Activated CD4-positive, alpha-beta T cell treated with anti-CD3 and anti-CD28 coated beads, Interleukin-2, amount 10 ng/mL, durations not matched to agents 7 days and 5 days (primary cell): ENCODE results near the gene PLCB2. TPM values are rescaled to one million over a fixed set of nuclear protein-coding genes. Genes with fewer than 3 reads are reported as not detected.

Experiments
- CTCF ChIA-PET: fragments of 350-600 bp; sonication (Branson Sonifier 250); formaldehyde crosslinking; loops from one replicate; lab custom pipeline; 2021; ENCODE audit warnings: antibody characterized with exemption; lab: Charles Lee
- POLR2A ChIA-PET: fragments of 350-600 bp; sonication (Branson Sonifier 250); formaldehyde crosslinking; loops from one replicate; lab custom pipeline; 2021; ENCODE audit warnings: antibody characterized with exemption; lab: Charles Lee
- DNase-seq: peaks from one replicate; pipeline ENCODE4 v3.0.0-alpha.2; 2020
- H3K27ac Mint-ChIP-seq: one replicate; pipeline ENCODE4 v1.8.0; 2021; ENCODE audit warnings: mild to moderate bottlenecking, moderate library complexity, mixed read lengths
- H3K27me3 Mint-ChIP-seq: one replicate; pipeline ENCODE4 v1.8.0; 2021; ENCODE audit warnings: mixed read lengths
- H3K36me3 Mint-ChIP-seq: one replicate; pipeline ENCODE4 v1.8.0; 2021; ENCODE audit warnings: low read depth, mixed read lengths
- H3K4me1 Mint-ChIP-seq: one replicate; pipeline ENCODE4 v1.8.0; 2021; ENCODE audit warnings: mixed read lengths
- H3K4me3 Mint-ChIP-seq: one replicate; pipeline ENCODE4 v1.8.0; 2021; ENCODE audit warnings: mild to moderate bottlenecking, moderate library complexity, mixed read lengths
- H3K9me3 Mint-ChIP-seq: one replicate; pipeline ENCODE4 v1.8.0; 2021; ENCODE audit warnings: mixed read lengths
- total RNA-seq, 2 experiments: library from RNA; stranded (reverse); gene quantifications; one replicate each; pipeline ENCODE4 v1.2.3, GENCODE V29; 2021

Gene PLCB2
- total RNA-seq, 2 experiments from 2014 or later, result 195 to 196 TPM

DNA sequence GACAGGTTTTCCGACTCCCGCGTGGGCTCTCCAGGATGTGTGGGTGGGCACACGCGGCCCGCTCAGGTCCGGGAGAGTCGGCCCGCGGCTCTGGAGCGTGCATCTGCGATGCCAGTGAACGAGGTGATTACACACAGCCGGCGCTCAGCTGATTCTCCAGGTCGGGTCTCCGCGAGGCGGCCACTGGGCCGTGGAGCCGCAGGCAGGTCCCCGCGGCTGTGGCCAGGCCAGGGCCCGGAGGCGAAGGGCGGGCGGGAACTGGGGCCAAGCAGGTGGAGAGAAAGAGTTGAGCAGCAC, 55.6 kb downstream of the PLCB2 start:
- ChIA-PET CTCF (no interaction called here), POLR2A (no interaction called here)
- H3K4me1 Mint-ChIP-seq, result peaks cover 7% of the 10 kb centered on the region
- H3K27me3 Mint-ChIP-seq, result peaks cover 42% of the 10 kb centered on the region
- H3K9me3 Mint-ChIP-seq, result no peaks in the 10 kb centered on the region
- no peak overlapping the region for H3K4me3 Mint-ChIP-seq
- H3K36me3 Mint-ChIP-seq, result no peaks in the 10 kb centered on the region
- no peak overlapping the region for H3K27ac Mint-ChIP-seq
- no peak for DNase-seq

DNA sequence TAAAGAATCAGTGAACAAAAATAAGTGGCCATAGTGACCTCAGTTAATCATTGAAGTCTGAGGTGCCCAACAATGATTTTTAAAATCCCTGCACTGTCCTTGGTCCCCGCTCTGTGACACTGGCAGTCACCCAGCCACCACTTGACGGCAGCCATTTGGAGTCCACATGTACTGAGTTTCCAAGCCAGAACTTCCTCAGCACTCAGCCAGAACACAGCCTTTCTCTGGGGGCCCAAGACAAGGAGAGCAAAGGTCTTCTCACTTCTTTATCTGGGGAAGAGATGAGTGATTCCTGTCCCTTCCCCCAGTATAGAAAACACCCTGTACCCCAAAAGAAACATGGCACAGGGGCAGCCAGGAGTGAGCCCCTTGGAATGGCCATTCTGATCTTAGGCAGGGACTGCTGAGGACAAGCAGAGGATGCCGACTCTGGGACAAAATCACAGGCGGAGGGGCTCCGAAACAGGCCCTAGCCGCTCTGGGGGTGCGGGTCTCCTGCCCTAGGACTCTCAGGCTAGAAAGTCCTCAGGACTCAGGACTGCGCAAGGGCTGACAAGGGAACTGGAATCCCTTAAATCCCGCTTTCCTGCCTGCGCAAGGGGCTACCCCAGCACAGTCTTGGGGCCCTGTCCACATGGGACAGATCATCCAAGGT, 56.1 kb downstream of the PLCB2 start:
- CTCF ChIA-PET, result interaction anchor here (1.3 to 1.7 kb wide), 2 partner anchors 23 to 34 kb away, joined by 5 to 7 read pairs; no protein-coding TSS in a partner anchor
- DNase-seq, result no peak
- Mint-ChIP-seq H3K4me1 (peaks cover 7% of the 10 kb centered on the region), H3K4me3 (no peak overlapping the region), H3K27ac (no peak overlapping the region), H3K27me3 (peaks cover 42% of the 10 kb centered on the region), H3K9me3 (no peaks in the 10 kb centered on the region), H3K36me3 (no peaks in the 10 kb centered on the region)
- POLR2A ChIA-PET, result no interaction called here

DNA sequence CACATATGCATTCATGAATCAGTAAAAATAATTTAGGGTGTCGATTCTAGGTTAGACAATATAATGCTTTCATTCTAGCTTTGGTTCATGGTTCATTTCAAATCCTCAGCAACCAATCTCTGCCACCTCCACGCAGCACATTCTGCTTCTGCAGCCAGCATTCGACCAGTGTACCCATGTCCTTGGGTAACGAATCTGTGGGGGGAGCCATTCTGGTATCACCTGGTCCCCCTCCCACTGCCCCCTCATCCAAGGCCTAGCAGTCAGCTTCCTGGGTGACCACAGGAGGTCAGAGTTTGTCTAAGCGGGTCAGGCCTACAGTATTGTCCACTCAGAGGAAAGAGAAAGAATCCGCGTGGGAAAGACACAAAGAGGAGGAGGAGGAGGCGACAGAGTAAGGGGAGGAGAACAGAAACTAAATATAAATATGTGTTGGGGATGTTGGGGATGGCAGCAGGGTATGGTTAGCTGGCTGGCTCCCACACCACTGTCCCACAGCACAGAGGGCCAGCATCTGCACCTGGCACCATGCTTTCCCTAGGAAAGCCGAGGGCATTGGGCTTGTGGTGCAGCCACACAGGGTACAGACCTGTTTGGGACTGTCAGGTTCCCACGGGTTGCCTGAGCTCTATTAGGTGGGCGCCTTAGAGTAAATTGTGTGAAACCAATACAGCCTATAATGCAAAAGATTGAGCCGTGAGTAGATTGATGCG, 56.8 kb downstream of the PLCB2 start:
- Mint-ChIP-seq H3K27me3 (peaks cover 42% of the 10 kb centered on the region), H3K9me3 (no peaks in the 10 kb centered on the region), H3K36me3 (no peaks in the 10 kb centered on the region), H3K4me3 (no peak overlapping the region), H3K4me1 (peaks cover 7% of the 10 kb centered on the region), H3K27ac (no peak overlapping the region)
- DNase-seq, result no peak
- CTCF ChIA-PET, result interaction anchor here (1.3 to 1.7 kb wide), 2 partner anchors 24 to 33 kb away, joined by 5 to 7 read pairs; no protein-coding TSS in a partner anchor
- POLR2A ChIA-PET, result no interaction called here

DNA sequence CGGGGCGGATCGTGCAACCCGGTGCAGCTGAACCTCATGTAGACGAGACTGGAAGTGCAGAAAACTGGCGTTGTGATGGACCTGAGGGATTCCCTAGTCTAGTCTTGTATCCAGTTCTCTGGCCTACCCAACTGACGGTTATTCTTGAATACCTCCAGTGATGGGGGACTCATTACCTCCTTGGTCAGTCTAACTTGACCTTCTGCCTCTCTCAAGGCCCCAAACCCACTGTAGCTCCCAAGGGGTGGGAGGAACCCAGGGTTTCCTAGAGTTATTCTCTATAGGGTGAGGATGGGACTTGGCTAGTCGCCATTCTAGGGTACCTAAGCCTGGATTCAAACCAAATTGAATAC, 57.5 kb downstream of the PLCB2 start:
- Mint-ChIP-seq H3K27ac (no peak overlapping the region), H3K9me3 (no peaks in the 10 kb centered on the region), H3K36me3 (no peaks in the 10 kb centered on the region), H3K4me1 (peaks cover 7% of the 10 kb centered on the region), H3K4me3 (no peak overlapping the region), H3K27me3 (peaks cover 42% of the 10 kb centered on the region)
- DNase-seq, result no peak
- POLR2A ChIA-PET, result no interaction called here
- CTCF ChIA-PET, result interaction anchor here (1.3 to 1.7 kb wide), 2 partner anchors 25 to 32 kb away, joined by 5 to 7 read pairs; no protein-coding TSS in a partner anchor

DNA sequence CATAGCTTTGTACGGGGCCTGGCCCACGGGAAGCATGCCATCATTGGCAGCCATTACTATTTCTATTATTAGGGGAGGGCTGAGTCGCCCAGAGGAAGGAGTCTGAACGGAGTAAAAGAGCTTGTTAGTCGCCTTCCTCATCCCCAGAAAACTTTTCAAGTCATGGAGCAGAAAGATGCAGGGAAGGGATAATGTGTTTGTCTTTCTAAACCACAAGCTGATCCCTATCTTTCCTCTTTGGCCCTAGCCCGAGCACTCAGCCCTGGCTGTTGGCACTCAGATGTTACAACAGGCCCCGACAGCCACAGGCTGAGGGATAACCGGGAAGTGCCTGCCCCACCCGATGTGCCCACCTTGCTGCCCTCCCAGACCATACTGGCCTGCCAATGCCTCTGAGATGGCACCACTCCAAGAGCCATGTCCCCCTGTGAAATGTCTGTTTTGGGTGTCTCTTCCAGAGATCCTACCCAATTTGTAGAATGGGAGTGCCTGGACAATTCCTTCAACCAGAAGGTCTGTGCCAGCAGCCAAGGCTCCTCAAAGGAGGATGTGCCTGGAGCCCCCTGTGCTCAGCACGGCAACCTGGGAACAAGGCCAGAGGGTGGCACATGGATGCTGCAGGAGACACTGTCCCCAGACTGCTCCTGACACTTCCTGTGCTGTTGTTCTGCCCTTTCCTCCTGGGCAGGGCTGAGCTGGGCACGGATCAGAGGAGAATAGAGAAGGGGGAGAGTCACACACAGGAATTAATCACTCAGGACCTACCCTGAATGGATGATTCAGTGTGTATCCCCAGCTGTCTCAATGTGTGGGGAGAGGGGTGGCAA, 58.0 kb downstream of the PLCB2 start:
- CTCF ChIA-PET, result interaction anchor here (1.7 kb wide), 1 partner anchor 25 kb away, joined by 7 read pairs; no protein-coding TSS in a partner anchor
- Mint-ChIP-seq H3K27ac (no peak overlapping the region), H3K36me3 (no peaks in the 10 kb centered on the region), H3K9me3 (no peaks in the 10 kb centered on the region), H3K4me1 (peaks cover 7% of the 10 kb centered on the region), H3K4me3 (no peak overlapping the region), H3K27me3 (peaks cover 37% of the 10 kb centered on the region)
- POLR2A ChIA-PET, result no interaction called here
- no peak for DNase-seq

DNA sequence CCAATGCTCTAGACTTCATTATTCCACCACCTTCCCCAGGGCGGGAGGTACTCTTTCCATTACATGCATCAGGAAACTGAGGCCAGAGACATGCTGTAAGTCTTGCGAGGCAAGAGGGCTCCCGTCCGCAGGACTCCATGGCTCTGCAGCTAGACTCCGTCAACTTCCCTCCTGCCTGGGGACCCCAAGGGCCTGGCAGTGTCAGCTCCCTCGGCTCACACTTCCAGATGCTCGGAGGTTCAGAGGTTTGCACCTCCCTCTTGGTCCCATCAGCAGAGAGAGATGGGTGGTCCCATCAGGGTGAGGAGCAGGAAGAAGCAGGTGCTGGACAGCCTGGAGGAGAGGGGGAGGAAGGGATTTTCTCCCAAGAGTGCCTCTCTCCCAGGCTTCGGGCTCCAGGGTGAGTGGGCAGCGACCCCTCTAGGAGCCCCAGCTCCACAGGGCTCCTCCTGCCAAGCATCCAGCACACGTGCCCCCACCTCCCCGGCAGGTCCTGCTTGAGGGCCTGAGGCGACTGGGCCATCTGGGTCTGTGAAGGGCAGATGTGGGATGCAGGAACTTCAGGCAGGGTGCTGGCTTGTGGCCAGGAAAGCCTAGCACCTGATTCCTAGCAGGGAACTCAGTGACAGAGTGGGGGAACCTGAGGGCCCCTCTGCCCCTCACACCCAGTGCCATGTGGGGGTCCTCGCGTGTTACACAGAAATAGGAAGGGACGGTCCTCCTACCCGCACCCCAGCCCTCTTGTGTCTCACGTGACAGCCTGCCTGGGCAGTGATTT, 59.5 kb downstream of the PLCB2 start:
- Mint-ChIP-seq H3K27ac (no peak overlapping the region), H3K9me3 (no peaks in the 10 kb centered on the region), H3K27me3 (peaks cover 23% of the 10 kb centered on the region), H3K36me3 (no peaks in the 10 kb centered on the region), H3K4me1 (peaks cover 4% of the 10 kb centered on the region), H3K4me3 (no peak overlapping the region)
- DNase-seq, result no peak
- CTCF ChIA-PET, result interaction anchor here (1.2 kb wide), 1 partner anchor 8 kb away, joined by 3 read pairs; no protein-coding TSS in a partner anchor
- POLR2A ChIA-PET, result no interaction called here

DNA sequence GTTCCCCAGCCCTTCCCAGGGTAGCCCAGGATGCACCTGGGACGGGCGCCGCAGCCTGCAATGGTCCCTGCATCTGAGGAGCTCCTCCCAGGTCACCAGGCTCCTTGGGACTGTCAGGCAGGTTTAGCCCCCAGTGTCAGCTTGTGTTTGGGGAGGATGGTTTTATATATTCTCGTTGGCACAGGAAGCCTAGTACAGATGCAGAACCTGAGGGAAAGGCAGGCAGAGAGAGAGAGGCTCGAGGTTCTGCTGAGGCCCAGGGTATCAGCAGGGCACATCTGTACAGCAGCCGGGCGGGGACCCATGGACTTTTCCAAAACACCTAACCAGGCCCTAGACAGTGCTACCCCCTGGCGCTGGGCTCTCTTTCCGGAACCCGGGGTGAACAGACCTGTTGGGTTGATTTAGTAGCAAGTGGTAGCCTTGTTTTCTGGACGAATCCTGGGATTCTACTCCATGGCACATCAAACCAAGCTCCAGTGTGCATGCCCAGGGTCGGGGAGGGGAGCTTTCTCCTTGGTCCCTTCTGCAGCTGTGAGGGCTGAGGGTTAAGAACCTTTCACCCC, 60.2 kb downstream of the PLCB2 start:
- H3K9me3 Mint-ChIP-seq, result no peaks in the 10 kb centered on the region
- CTCF ChIA-PET, result interaction anchor here (1.2 kb wide), 2 partner anchors 8 to 33 kb away, joined by 3 to 4 read pairs; no protein-coding TSS in a partner anchor
- POLR2A ChIA-PET, result no interaction called here
- peaks cover 20% of the 10 kb centered on the region for H3K27me3 Mint-ChIP-seq
- no peaks in the 10 kb centered on the region for H3K4me1 Mint-ChIP-seq
- no peaks in the 10 kb centered on the region for H3K36me3 Mint-ChIP-seq
- no peak overlapping the region for H3K27ac Mint-ChIP-seq
- H3K4me3 Mint-ChIP-seq, result no peak overlapping the region
- no peak for DNase-seq

DNA sequence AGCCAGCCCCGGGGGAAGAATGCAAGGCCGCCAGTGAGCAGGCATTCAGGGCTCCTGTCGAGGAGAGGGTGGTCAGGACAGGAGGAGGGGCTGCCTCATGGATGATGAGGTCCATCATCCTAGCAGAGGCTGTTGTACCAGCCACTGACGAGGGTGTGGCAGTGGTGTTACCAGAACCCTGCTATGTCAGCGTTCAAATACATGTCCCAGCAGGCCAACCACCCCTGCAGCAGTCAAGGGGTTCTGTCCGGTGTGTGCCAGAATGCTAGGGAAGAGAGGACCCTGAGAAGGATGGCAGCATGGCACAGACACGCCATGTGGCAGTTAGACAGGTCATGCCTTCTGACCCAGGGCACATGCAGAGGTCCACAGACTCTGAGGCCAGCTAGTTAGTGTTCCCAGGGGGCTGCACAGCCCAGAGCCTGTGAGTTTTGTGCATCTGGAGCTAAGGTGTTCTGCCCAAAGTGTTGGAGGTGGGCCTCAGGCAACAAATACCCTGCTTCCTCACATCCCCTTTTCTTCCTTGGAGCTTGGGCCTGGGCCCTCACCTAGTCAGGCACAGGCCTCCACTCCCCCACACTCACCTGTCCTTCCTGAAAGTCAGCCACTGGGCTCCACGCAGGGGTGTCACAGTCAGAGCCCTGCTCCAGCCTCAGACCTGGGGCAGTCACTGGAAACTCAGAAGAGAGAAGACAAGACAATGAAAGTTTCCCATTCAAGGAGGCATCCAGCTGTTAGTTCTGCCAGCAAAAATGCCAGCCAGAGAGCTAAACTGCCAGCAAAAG, 61.0 kb downstream of the PLCB2 start:
- no peaks in the 10 kb centered on the region for H3K36me3 Mint-ChIP-seq
- DNase-seq, result no peak

DNA sequence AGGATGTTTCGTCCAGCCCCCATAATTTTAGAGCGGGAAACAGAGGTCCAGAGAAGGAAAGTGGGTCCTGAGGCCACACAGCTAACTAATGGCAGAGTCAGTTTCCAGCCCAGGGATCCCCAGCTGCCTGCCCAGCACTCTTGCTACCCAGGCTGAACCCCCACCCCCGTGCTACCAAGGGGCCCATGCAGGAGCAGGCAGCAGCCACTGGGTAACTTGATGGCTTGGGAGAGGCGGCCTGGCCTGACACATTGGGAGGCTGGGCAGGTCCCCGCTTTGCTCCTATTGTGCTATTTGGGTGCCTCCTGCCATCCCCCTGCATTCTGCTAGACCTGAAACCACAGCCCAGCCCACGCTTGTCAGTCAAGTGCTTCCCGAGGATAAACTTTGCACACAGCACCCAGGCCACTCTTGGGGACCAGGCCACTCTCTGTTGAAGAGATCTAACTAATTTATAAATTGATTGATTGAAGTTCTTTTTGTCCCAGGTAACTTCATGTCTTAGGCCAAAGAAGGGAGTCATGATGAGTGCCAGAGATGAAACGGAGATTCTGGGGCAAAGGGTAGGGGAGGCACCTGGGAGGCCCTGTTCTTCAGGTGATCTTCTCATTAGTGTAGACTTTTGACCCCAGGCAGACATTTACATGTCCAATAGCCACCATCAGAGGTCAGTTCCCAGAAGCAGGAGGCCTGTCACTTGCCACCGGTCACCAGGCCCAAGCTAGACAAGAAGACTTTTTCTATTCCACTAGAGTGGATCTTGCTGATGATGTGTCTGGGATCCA, 61.9 kb downstream of the PLCB2 start:
- no peaks in the 10 kb centered on the region for H3K36me3 Mint-ChIP-seq
- peaks cover 7% of the 10 kb centered on the region for H3K27me3 Mint-ChIP-seq
- ChIA-PET CTCF (interaction anchor here (0.9 kb wide), 1 partner anchor 28 kb away, joined by 3 read pairs; no protein-coding TSS in a partner anchor), POLR2A (no interaction called here)
- no peak for DNase-seq
- no peak overlapping the region for H3K4me3 Mint-ChIP-seq
- no peaks in the 10 kb centered on the region for H3K4me1 Mint-ChIP-seq
- no peak overlapping the region for H3K27ac Mint-ChIP-seq
- no peaks in the 10 kb centered on the region for H3K9me3 Mint-ChIP-seq

More for the DNA sequence above, 61.0 kb downstream of the PLCB2 start:
- Mint-ChIP-seq H3K9me3 (no peaks in the 10 kb centered on the region), H3K4me1 (no peaks in the 10 kb centered on the region), H3K27ac (no peak overlapping the region), H3K4me3 (no peak overlapping the region), H3K27me3 (peaks cover 16% of the 10 kb centered on the region)
- ChIA-PET CTCF (interaction anchor here (1.2 kb wide), 1 partner anchor 34 kb away, joined by 4 read pairs; no protein-coding TSS in a partner anchor), POLR2A (no interaction called here)

DNA sequence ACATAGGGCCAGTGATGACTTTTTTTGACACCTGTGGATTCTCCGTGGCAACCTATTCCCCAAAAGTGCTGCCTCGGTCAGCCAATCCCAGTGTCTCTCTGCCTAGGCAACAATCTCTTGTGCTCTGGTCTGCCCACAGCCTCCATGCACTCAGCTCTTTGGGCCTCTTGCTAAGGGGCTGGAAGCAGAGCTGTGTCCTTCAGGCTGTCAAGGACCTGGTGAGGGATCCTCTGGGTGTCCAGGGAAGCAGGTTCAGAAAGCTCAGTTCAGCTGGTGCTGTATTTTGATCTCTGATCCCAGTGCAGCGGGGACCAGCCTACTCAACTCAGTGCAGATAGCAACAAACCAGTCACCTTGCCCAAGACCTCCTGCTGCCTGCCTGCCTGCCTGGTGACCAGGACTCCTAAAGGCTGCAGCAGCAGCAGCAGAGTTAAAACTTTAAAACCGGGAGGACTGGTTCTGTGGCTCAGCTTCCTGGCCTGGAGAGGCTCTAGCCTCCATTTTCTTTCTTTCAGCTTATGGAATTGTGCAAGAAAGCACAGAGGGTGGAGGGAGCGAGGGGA, 62.7 kb downstream of the PLCB2 start:
- H3K27me3 Mint-ChIP-seq, result peaks cover 4% of the 10 kb centered on the region
- ChIA-PET CTCF (interaction anchor here (0.9 to 1.6 kb wide), 2 partner anchors 17 to 27 kb away, joined by 3 to 4 read pairs; no protein-coding TSS in a partner anchor), POLR2A (no interaction called here)
- no peaks in the 10 kb centered on the region for H3K9me3 Mint-ChIP-seq
- DNase-seq, result no peak
- H3K4me1 Mint-ChIP-seq, result no peaks in the 10 kb centered on the region
- H3K27ac Mint-ChIP-seq, result no peak overlapping the region
- H3K4me3 Mint-ChIP-seq, result no peak overlapping the region
- no peaks in the 10 kb centered on the region for H3K36me3 Mint-ChIP-seq
